Astrocyte of the hippocampus (primary cell): Measurements from ENCODE around the gene TMEM236.

Experiments used
- DNase-seq: peaks from one replicate; pipeline ENCODE4 v3.0.0; 2011; ENCODE audit warnings: low read depth, low spot score

The TMEM236 gene

DNA sequence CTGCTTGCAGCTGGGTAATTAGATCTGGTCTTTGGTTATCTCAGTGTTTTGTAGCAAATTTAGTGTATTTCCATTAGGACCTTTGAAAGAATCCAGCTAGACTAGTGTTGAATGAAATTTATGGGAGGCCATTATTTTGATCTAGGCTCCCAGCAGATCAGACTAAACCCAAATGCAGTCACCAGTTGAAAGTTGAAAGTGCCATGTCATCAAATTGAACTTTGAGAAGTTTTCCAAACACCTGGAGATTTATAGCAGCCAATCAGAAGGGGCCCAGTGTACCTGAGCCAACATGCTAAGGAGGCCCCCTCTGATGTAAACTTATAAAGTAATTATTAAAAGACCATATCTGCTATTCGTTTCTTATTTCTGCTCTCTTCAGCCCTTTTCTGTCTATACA lies 11.3 kb upstream of the TMEM236 start:
- no peak for DNase-seq

DNA sequence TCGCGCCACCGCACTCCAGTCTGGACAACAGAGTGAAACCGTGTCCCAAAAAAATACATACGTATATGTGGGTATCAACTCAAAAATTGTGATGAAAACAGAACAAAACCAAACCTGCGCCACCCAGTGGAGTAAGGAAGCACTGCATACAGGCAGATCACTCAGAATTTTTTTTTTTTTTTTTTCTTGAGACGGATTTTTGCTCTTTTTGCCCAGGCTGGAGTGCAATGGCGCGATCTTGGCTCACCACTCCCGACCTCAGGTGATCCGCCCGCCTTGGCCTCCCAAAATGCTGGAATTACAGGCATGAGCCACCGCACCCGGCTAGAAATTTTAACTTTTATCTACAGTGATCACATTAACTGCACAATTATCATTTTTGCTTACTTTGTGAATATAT lies 9.1 kb upstream of the TMEM236 start:
- peak; percentile 68 for DNase-seq

GRCh38 chr10:17743437-17743836 lies 8.6 kb upstream of the TMEM236 start:
- DNase-seq = no peak

DNA sequence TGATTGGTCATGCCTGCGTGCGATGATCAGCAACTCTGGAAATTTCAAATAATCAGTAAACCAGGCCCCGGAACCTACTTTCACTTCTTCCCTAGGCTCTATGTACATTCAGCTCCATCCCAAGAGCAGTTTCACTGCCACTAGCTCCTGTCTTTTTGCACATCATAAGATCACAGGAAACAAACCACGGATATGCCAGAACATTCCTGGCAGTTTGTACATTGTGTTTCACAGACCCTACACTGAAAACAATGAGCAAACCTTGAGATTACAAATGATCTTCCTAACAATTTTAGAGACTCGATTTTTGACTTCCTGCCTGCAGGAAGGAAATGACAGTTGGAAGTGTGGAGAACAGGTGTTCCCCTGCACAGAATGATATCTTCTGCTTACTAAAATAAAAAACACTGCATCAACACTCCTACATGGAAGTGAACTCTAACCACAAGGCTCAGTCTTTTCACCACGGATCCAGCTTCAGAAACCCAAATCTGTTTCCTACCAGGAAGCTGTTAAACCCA lies 7.6 kb upstream of the TMEM236 start:
- DNase-seq = peak; percentile 26

DNA sequence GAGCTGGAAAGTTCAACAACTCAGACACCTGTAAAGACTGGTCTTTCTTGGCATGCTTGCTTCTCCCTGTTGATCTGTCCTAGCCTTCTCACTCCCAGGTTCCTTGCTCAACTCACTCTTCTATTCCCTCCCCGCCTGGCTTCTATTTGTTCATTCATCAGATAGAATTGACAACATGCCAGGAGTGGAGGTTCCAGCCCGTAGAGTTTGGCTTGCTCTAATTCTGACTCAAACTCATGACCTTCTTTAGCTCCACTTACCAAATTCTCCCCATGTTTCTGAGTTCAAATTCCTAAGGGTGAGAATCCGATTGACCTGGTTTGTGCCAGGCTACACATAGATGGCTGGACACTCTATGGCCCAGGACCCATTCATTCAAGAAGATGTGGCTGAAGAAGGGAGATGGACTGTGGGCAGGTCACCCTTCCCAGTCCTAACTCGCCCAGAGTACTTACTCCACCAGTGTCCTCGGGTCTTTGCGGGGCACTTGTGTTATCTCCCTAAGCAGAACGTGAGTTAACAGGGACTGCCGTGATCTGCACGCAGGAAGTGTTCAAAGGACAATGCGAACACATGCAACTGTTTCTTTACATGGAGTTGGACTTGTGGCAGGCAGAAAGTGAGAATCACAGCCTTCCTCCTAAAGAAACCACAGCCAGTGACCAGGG lies 4.0 kb upstream of the TMEM236 start:
- DNase-seq = peak; percentile 17

- no peak for DNase-seq
Measured at GRCh38 chr10:17749890-17750289, 2.1 kb upstream of the TMEM236 start.

DNA sequence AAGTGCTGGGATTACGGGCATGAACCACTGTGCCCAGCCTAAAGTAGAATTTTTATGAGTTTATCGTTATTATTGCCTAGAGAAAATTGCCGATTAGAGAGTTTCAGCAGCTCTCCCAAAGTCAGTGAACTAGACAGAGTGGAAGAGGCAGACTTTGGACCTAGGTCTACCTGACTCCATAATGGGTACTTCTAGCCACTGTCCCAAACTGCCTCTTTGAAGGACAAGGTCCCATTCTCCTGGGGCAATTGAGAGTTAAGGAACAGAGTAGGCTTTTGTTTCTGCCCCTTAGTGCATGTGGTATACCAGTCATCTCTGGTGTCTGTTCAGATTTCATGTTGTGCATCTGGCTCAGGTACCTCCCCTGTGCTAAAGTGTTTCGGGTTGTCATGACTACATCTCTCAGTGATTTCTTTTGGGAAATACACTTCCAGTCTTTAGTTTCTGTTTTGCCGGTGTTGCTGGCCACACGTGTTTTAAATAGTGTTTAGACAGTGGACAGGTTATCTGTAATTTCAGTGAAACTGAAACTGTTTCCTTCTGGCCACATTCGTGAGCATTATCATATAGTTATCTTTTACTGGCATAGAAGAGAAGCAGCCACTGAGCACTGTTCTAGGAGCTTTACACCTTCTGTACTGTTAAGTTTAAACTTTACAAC lies 4.7 kb downstream of the TMEM236 start:
- no peak for DNase-seq

DNA sequence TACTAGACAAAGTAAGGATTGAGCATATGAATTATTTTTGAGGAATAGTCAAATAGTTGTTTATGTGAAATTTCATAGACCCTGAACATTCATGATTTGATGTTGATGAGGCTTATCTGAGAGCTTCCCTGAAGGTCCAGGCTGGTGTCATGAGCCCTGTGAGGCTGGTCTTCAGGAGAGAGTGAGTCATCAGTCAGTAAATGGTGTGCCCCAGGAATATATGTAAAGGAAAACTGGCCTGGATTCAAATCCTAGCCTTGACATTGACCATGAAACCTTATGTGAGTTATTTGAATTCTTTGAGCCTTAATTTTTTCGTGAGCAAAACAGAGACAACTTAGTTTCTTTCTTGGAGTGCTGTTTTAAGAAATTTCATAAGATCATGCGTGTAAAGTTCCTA lies 6.2 kb downstream of the TMEM236 start:
- DNase-seq = no peak

- no peak for DNase-seq
Measured at GRCh38 chr10:17758896-17759295, 6.9 kb downstream of the TMEM236 start.

DNA sequence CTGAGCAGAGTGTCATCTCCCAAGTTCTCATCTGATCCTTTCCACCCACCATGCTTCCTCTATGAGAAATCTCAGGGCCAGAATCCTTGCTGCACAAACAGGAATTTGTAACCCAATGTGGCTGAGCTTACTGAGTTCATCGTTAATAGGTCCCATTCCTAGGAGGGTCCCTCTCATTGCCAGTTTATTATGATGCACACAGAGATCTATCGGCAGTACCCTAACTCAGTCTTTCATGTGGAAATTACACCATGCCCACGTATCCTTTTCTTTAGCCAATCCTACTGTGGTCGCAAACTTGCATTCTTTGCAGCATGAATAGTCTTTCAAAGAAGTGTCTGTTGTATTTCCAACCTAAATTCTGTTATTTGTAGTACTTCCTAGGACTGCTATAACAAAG lies 12.1 kb downstream of the TMEM236 start:
- DNase-seq = no peak

- no peak for DNase-seq
Measured at GRCh38 chr10:17765602-17766001, 13.6 kb downstream of the TMEM236 start.

DNA sequence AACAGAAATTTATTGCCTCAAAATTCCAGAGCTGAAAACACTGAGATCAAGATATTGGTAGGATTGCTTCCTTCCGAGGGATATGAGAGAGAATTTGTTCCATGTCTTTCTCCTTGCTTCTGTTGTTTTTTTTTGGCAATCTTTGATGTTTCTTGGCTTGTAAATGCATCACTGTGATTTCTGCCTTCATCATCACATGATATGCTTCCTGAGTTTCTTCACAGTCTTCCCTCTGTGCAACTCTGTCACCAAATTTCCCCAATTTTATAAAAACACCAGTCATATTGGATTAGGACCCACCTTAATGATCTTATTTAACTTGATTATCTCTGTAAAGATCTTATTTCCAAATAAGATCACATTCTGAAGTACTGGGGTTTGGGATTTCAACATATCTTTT lies 14.7 kb downstream of the TMEM236 start:
- no peak for DNase-seq

- DNase-seq = no peak
Measured at GRCh38 chr10:17768496-17768895, 16.5 kb downstream of the TMEM236 start.

DNA sequence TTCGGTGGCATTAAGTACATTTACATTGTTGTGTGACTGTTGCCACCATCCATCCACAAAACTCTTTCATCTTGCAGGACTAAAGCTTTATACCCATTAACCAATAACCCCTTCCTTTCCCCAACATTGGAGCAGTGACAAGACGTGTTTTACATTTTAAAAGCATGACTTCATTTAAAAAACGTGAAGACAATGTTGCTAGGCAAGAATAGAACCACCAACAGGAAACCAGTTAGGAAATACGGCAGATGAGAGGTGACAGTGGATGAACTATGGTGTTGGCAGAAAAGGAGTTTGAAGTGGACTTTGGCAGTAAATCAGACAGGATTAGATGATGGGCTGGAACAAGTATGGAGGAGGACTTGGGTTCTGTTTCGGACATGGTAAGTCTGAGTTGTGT lies 17.0 kb downstream of the TMEM236 start:
- DNase-seq = peak; percentile 50

- no peak for DNase-seq
Measured at GRCh38 chr10:17771017-17771416, 19.0 kb downstream of the TMEM236 start.

GRCh38 chr10:17779784-17780183 lies 27.8 kb downstream of the TMEM236 start:
- peak; percentile 49 for DNase-seq

DNA sequence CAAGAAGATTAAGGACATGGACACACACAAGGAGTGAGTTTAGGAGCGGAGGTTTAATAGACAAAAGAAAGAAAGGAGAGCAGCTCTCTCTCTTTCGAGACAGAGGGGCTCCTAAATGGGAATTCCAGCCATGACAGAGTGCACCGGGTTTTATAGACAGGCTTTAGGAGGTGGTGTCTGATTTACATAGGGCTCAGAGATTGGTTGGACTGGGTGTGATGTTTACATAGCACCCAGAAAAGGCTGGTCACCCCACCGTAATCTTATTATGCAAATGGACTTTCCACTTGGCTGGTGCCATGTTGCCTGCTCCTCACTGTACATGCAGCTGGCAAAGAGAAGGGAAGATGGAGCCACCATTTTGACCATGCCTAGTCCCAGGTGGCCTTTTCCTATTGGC lies 28.7 kb downstream of the TMEM236 start:
- no peak for DNase-seq

- DNase-seq = no peak
Measured at GRCh38 chr10:17781856-17782255, 29.9 kb downstream of the TMEM236 start.

- no peak for DNase-seq
Measured at GRCh38 chr10:17782921-17783665, 31.1 kb downstream of the TMEM236 start.

DNA sequence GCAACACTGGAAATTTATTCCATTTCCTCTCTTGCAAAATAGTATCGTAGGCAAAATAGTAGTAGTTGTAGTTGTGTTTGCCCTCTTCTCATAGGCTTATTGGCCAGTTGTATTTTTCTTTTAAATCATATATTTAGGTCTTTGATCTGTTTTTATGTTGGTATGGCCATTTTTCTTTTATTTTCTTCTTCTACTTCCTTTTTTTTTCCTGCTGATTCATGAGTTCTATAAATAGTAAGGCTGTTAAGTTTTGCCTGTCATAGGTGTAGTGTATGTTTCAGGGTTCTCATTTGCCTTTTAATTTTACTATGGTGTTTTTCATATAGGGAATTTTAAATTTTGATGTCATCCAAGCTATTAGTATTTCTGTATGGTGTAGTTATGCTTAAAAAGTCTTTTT lies 31.8 kb downstream of the TMEM236 start:
- no peak for DNase-seq

- DNase-seq = peak; percentile 40
Measured at GRCh38 chr10:17784688-17785087, 32.7 kb downstream of the TMEM236 start.

- DNase-seq = no peak
Measured at GRCh38 chr10:17785276-17785930, 33.4 kb downstream of the TMEM236 start.
